OCI-LY1 (cell line): Measurements from ENCODE around the gene ZNF132.

Experiments
- CTCF ChIP-seq: fragments of 200-600 bp; sonication (generic), shearing (Covaris generic); IDR thresholded peaks from 2 replicates; pipeline ENCODE4 v1.5.1; 2017; ENCODE audit warnings: mild to moderate bottlenecking, antibody characterized with exemption, low read length, moderate library complexity, mixed read lengths
- EZH2 ChIP-seq: fragments of 200-600 bp; sonication (generic), shearing (Covaris generic); IDR thresholded peaks from 2 replicates; pipeline ENCODE4 v1.8.0; 2017; ENCODE audit warnings: borderline replicate concordance, mixed run types, mild to moderate bottlenecking, antibody characterized with exemption, low read length, moderate library complexity, mixed read lengths

GRCh38 chr19:58392945-58393724 lies 46.8 kb downstream of the ZNF132 start:
- TF ChIP-seq CTCF = no peak
- TF ChIP-seq EZH2 = no peak
